Gastrocnemius medialis (tissue), 4 donors: Measurements from ENCODE around the gene HIGD2A. TPM values are rescaled to one million over a fixed set of nuclear protein-coding genes. Genes with fewer than 3 reads are reported as not detected.

ENCODE experiments used
- ATAC-seq, 2 donors: fragments of 150-250 bp; one replicate each; pipeline ENCODE4 v1.9.1; 2016
- DNase-seq, 2 donors: peaks; one replicate each; pipeline ENCODE4 v3.0.0-alpha.2; 2019
- H3K27ac ChIP-seq, 4 donors: fragments of 200-600 bp; sonication (generic); 1 replicate in 1 of 4; 2 replicates in 3 of 4; pipeline ENCODE4 v1.5.1; 2016 to 2018; ENCODE audit warnings: mild to moderate bottlenecking in 2 of 4, moderate library complexity in 1 of 4
- H3K27me3 ChIP-seq, 3 donors: fragments of 200-600 bp; sonication (generic) in 2 of 3; 1 replicate in 1 of 3; 2 replicates in 2 of 3; pipeline versions ENCODE4 v1.5.1 to v1.6.0; 2016 to 2019; ENCODE audit warnings: mild to moderate bottlenecking in 1 of 3, moderate library complexity in 1 of 3
- H3K36me3 ChIP-seq, 2 donors: fragments of 200-600 bp; sonication (generic) in 1 of 2; one replicate each; pipeline ENCODE4 v1.5.1; 2017 to 2018
- H3K4me1 ChIP-seq, 2 donors: fragments of 200-600 bp; sonication (generic) in 1 of 2; one replicate each; pipeline ENCODE4 v1.5.1; 2016 to 2017; ENCODE audit warnings: mild to moderate bottlenecking in 2 of 2
- H3K4me3 ChIP-seq, 4 donors: fragments of 200-600 bp; sonication (generic) in 3 of 4; 1 replicate in 1 of 4; 2 replicates in 3 of 4; pipeline ENCODE4 v1.5.1; 2016 to 2019; ENCODE audit warnings: mild to moderate bottlenecking in 2 of 4
- H3K9me3 ChIP-seq, 3 donors: fragments of 200-600 bp; sonication (generic) in 2 of 3; 1 replicate in 1 of 3; 2 replicates in 2 of 3; pipeline ENCODE4 v1.5.1; 2016 to 2019
- CTCF ChIP-seq, 5 experiments: fragments of 450-650 bp in 3 of 5; fragments of 200-600 bp in 2 of 5; sonication (generic) in 2 of 5; IDR thresholded peaks in 4 of 5; conservative IDR thresholded peaks in 1 of 5; 1 replicate in 4 of 5; 2 replicates in 1 of 5; pipeline ENCODE4 v1.5.1; 2016 to 2019; ENCODE audit warnings: antibody characterized with exemption in 5 of 5, mild to moderate bottlenecking in 3 of 5, moderate library complexity in 3 of 5
- POLR2A ChIP-seq, 2 donors: fragments of 450-650 bp; IDR thresholded peaks; one replicate each; pipeline ENCODE4 v1.6.1; 2017; ENCODE audit warnings: antibody characterized with exemption in 2 of 2, mild to moderate bottlenecking in 2 of 2, moderate library complexity in 2 of 2
- in situ Hi-C, 4 donors: fragments of 200-750 bp; cut with MboI; loops; one replicate each; pipeline versions ENCODE4 v1.15.0 to v1.8.0; 2017; ENCODE audit warnings: low sequenced_read_pairs in 4 of 4
- intact Hi-C: fragments of 100-400 bp; cut with DNase I; formaldehyde crosslinking; loops from one replicate; pipeline ENCODE4 v1.15.1; 2023; ENCODE audit warnings: low total_unique reads
- total RNA-seq, 4 donors: library from RNA; depleted of rRNA; stranded (reverse); fragments of >200 nt; gene quantifications; one replicate each; pipeline versions ENCODE4 v1.1.0 to v1.2.3, GENCODE V29; 2016

Gene HIGD2A
- total RNA-seq, 4 donors from 2014 or later: 189 to 274 (median 229) TPM

DNA sequence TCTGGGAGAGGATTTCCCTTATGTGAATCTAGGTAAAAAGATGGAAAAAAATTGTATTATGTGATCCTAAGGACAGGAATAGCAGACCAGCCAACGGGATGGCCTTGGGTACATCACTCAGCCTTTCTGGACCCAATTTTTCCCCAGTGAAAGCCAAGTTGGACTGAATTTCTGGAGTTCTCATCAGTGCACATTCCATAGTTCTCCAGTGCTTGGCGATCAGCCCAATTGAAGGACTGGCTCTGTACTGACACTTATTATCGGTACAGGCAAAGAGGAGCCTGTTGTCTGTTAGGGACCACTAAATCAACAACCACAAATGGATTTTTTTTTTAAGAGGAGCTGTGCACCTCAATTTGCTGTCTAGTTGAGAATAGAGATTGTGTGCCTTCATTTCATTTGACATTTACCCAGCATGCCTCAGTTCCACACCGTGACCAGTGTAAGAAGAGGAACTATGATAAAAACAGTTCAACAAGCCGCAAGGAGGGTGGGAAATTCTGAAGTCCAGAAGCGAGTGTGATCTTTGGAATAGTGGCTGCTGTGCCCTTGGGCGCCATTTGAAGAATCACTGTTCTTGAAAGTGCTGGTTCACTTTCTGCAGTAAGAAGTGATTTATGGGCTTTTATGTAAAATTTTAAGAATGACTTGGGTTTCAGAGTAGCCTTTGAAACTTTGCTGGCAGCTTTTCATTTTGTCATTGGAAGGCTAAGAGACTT, 15.3 kb upstream of the HIGD2A start:
- Histone ChIP-seq H3K36me3 (no peaks in the 10 kb centered on the region), H3K4me3 (no peak overlapping the region), H3K27me3 (no peaks in the 10 kb centered on the region), H3K4me1 (peaks cover 51 to 53% of the 10 kb centered on the region in 2 donors), H3K9me3 (no peaks in the 10 kb centered on the region), H3K27ac (peak overlapping the region; percentile 95 to 97 (median 96))
- intact Hi-C loops (no loop called here), in situ Hi-C loops (no loop called here)
- no peak for ATAC-seq
- TF ChIP-seq CTCF (IDR thresholded peaks at IDR 0.05 in 4 of 5, conservative IDR thresholded peaks at IDR 0.05 in 1 of 5) (no peak), POLR2A (IDR thresholded peaks at IDR 0.05) (no peak)
- DNase-seq: peak in 1 of 2 donors; percentile 33

DNA sequence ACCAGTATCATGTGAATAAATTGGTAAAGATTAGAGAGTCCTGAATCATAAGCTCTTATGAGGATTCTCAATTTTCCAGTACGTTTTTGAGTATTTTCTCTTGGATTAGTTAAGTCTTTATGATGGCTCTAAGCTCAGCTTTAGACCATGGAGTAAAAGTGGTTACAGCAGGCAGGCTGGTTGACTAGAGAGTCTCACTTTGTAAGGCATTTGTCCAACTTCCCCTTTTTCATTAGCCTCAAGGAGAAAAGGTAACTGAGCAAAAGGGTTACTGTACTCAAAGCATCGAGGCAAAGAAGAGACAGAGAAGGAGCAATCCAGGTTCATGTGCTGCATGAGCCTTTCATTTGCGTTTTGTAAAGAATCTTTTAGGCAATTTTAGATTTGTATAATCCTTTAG, 8.7 kb upstream of the HIGD2A start:
- Histone ChIP-seq H3K4me1 (peaks cover 25 to 37% of the 10 kb centered on the region in 2 donors), H3K9me3 (no peaks in the 10 kb centered on the region), H3K27ac (peak overlapping the region; percentile 92 to 98 (median 96)), H3K4me3 (no peak overlapping the region), H3K36me3 (peaks cover 0 to 21% of the 10 kb centered on the region in 2 donors), H3K27me3 (no peaks in the 10 kb centered on the region)
- intact Hi-C loops: loop anchor here (10.0 kb wide), 3 partner anchors 265 to 1165 kb away; partner anchors contain the start of genes TSPAN17 and ZNF346
- DNase-seq (no peak), ATAC-seq (no peak)
- in situ Hi-C loops: no loop called here
- TF ChIP-seq POLR2A (IDR thresholded peaks at IDR 0.05): no peak
- TF ChIP-seq CTCF (IDR thresholded peaks at IDR 0.05 in 4 of 5, conservative IDR thresholded peaks at IDR 0.05 in 1 of 5): no peak

DNA sequence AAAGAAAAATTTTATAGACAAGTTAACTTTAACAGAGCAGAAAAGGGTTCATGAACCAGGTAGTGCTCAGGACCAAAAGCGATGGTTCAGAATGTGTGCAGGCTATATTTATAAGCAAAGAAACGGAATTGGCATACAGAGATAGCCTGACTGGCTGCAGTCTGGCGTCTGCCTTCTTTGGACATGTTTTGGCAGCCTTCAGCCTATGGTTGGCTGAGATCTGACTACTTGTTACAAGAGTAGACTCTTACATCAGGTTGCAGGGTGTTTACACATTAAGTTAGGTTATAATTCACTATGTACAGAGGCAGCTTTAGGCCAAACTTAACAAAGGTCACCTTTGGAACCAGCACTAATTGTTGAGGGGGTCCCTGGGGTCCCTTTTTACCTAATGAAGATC, 7.1 kb upstream of the HIGD2A start:
- Histone ChIP-seq H3K27ac (peak overlapping the region; percentile 92 to 98 (median 96)), H3K36me3 (peaks cover 0 to 37% of the 10 kb centered on the region in 2 donors), H3K27me3 (no peaks in the 10 kb centered on the region), H3K9me3 (no peaks in the 10 kb centered on the region), H3K4me1 (peaks cover 29 to 41% of the 10 kb centered on the region in 2 donors), H3K4me3 (no peak overlapping the region)
- no peak for TF ChIP-seq POLR2A (IDR thresholded peaks at IDR 0.05)
- TF ChIP-seq CTCF (IDR thresholded peaks at IDR 0.05 in 4 of 5, conservative IDR thresholded peaks at IDR 0.05 in 1 of 5): no peak
- ATAC-seq: peak; percentile 93 to 95
- DNase-seq: peak; percentile 76 to 90
- intact Hi-C loops (loop anchor here (10.0 kb wide), 3 partner anchors 263 to 1163 kb away; partner anchors contain the start of genes TSPAN17 and ZNF346), in situ Hi-C loops (no loop called here)

DNA sequence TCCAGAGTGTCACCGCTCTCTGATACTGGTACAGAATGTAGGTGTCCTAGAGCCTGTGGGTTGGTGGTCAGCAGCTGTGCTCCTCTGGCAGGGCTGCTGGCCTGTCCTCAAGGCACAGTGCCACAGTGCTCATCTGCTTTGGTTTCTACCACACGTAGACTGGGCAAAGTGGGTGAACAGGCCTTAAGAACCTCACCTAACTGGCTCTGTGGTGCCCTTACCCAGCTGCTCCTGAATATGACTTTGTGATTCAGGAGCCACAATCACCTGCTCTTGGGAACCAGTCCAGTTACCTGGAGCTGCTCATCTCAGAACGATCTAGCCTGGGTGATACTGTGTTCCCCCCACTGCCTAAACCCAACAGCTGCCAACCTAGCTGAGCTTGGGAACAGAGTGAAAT, 6.6 kb upstream of the HIGD2A start:
- intact Hi-C loops: loop anchor here (10.0 kb wide), 3 partner anchors 263 to 1163 kb away; partner anchors contain the start of genes TSPAN17 and ZNF346
- peak; percentile 65 to 70 for ATAC-seq
- DNase-seq: peak; percentile 58 to 80

More for the DNA sequence above, 6.6 kb upstream of the HIGD2A start:
- H3K9me3 ChIP-seq: no peaks in the 10 kb centered on the region
- TF ChIP-seq POLR2A (IDR thresholded peaks at IDR 0.05): peak in 1 of 2 donors; percentile 5
- TF ChIP-seq CTCF (IDR thresholded peaks at IDR 0.05 in 4 of 5, conservative IDR thresholded peaks at IDR 0.05 in 1 of 5): no peak
- in situ Hi-C loops: no loop called here
- H3K27me3 ChIP-seq: no peaks in the 10 kb centered on the region
- peaks cover 35 to 47% of the 10 kb centered on the region in 2 donors for H3K4me1 ChIP-seq
- peak overlapping the region; percentile 92 to 98 (median 96) for H3K27ac ChIP-seq
- H3K4me3 ChIP-seq: no peak overlapping the region
- H3K36me3 ChIP-seq: peaks cover 0 to 38% of the 10 kb centered on the region in 2 donors
